Transverse colon (tissue), 4 donors: ENCODE measurements around the gene AQR.

Source experiments
- EP300 ChIP-seq: sonication (generic); formaldehyde crosslinking; IDR thresholded peaks from one replicate; pipeline ENCODE4 v1.6.1; 2017; ENCODE audit warnings: antibody characterized with exemption, low read depth
- POLR2AphosphoS5 ChIP-seq, 3 donors: sonication (generic); formaldehyde crosslinking; IDR thresholded peaks; one replicate each; pipeline ENCODE4 v1.6.1; 2016; ENCODE audit warnings: antibody characterized with exemption in 3 of 3
- TF ChIP-seq, protein P1 (sequence below), 5 experiments: fragments of 200-600 bp in 3 of 5; fragments of 450-650 bp in 2 of 5; sonication (generic) in 3 of 5; IDR thresholded peaks; 1 replicate in 2 of 5; 2 replicates in 3 of 5; pipeline ENCODE4 v1.5.1; 2016 to 2017; ENCODE audit warnings: antibody characterized with exemption in 5 of 5, inconsistent platforms in 3 of 5, mild to moderate bottlenecking in 2 of 5, moderate library complexity in 1 of 5

DNA sequence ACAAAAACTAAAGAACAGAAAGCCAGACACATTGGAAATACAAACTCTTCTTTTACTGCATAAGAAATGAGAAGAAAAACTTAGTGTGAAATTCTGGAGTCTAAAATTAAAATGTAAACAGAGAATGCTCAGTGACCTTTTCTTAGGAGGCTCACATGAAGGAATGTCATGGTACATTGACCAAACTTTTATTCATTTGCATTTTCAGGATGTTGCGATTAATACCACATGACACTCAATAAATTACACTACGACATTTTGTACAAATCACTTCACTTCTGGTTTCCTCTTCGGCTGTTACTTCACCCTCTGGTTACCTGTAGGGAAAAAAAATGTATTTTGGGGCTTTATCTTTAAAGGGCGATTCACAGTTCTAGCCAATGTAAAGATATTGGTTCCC is 117.8 kb downstream of the AQR start:
- TF ChIP-seq, protein P1, sequence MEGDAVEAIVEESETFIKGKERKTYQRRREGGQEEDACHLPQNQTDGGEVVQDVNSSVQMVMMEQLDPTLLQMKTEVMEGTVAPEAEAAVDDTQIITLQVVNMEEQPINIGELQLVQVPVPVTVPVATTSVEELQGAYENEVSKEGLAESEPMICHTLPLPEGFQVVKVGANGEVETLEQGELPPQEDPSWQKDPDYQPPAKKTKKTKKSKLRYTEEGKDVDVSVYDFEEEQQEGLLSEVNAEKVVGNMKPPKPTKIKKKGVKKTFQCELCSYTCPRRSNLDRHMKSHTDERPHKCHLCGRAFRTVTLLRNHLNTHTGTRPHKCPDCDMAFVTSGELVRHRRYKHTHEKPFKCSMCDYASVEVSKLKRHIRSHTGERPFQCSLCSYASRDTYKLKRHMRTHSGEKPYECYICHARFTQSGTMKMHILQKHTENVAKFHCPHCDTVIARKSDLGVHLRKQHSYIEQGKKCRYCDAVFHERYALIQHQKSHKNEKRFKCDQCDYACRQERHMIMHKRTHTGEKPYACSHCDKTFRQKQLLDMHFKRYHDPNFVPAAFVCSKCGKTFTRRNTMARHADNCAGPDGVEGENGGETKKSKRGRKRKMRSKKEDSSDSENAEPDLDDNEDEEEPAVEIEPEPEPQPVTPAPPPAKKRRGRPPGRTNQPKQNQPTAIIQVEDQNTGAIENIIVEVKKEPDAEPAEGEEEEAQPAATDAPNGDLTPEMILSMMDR (IDR thresholded peaks at IDR 0.05) = no peak
- TF ChIP-seq POLR2AphosphoS5 (IDR thresholded peaks at IDR 0.05) (no peak), EP300 (no peak)
